Activated CD4-positive, alpha-beta memory T cell treated with anti-CD3 and anti-CD28 coated beads, Interleukin-2, amount 10 ng/mL, durations not matched to agents 7 days and 5 days (primary cell): Measurements from ENCODE around the gene SORD. TPM values are rescaled to one million over a fixed set of nuclear protein-coding genes. Genes with fewer than 3 reads are reported as not detected.

Experiments
- CTCF ChIA-PET: fragments of 350-600 bp; sonication (Branson Sonifier 250); formaldehyde crosslinking; loops from one replicate; lab custom pipeline; 2021; ENCODE audit warnings: antibody characterized with exemption, inconsistent platforms; lab: Charles Lee
- POLR2A ChIA-PET: fragments of 350-600 bp; sonication (Branson Sonifier 250); formaldehyde crosslinking; loops from one replicate; lab custom pipeline; 2021; ENCODE audit warnings: antibody characterized with exemption; lab: Charles Lee
- DNase-seq: peaks from one replicate; pipeline ENCODE4 v3.0.0-alpha.2; 2020
- H3K27ac Mint-ChIP-seq: one replicate; pipeline ENCODE4 v1.8.0; 2021; ENCODE audit warnings: mild to moderate bottlenecking, mixed read lengths
- H3K27me3 Mint-ChIP-seq: one replicate; pipeline ENCODE4 v1.8.0; 2021; ENCODE audit warnings: mixed read lengths
- H3K36me3 Mint-ChIP-seq: one replicate; pipeline ENCODE4 v1.8.0; 2021; ENCODE audit warnings: low read depth, mixed read lengths
- H3K4me1 Mint-ChIP-seq: one replicate; pipeline ENCODE4 v1.8.0; 2021; ENCODE audit warnings: mixed read lengths
- H3K4me3 Mint-ChIP-seq: one replicate; pipeline ENCODE4 v1.8.0; 2021; ENCODE audit warnings: mild to moderate bottlenecking, mixed read lengths
- H3K9me3 Mint-ChIP-seq: one replicate; pipeline ENCODE4 v1.8.0; 2021; ENCODE audit warnings: mixed read lengths
- total RNA-seq, 2 experiments: library from RNA; stranded (reverse); gene quantifications; one replicate each; pipeline ENCODE4 v1.2.3, GENCODE V29; 2021

Gene SORD
- total RNA-seq, 2 experiments from 2014 or later = 5.2 to 5.9 TPM

DNA sequence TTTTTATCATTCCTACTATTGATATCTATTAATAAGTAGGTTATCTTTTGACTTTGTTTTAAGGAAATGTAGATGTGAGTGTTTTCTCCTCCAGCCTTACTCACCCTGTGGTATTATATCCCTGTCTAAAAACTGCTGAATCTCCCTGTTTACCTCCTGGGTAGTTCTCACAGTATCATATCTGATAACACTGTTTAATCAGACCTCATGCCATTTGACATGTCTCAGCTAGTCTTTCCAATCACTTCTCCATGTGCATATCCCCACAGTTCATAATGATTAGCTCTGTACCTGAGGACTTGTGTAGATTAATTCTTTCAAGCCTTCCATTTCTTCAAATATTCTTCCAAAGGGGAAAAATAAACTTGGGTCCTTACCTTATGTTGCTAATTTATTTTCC lies 60.2 kb downstream of the SORD start:
- H3K4me3 Mint-ChIP-seq = no peak overlapping the region
- CTCF ChIA-PET = no interaction called here

GRCh38 chr15:45084163-45084562 lies 61.2 kb downstream of the SORD start:
- no peak overlapping the region for H3K27ac Mint-ChIP-seq
- ChIA-PET CTCF (interaction anchor here (0.5 kb wide), 1 partner anchor 508 kb away, joined by 5 read pairs; no protein-coding TSS in a partner anchor), POLR2A (no interaction called here)
- H3K4me3 Mint-ChIP-seq = no peak overlapping the region
- H3K27me3 Mint-ChIP-seq = peaks cover 29% of the 10 kb centered on the region
- no peaks in the 10 kb centered on the region for H3K4me1 Mint-ChIP-seq
- no peak for DNase-seq
- no peaks in the 10 kb centered on the region for H3K9me3 Mint-ChIP-seq
- H3K36me3 Mint-ChIP-seq = no peaks in the 10 kb centered on the region

More for the DNA sequence above, 60.2 kb downstream of the SORD start:
- Mint-ChIP-seq H3K36me3 (no peaks in the 10 kb centered on the region), H3K4me1 (no peaks in the 10 kb centered on the region), H3K27ac (no peak overlapping the region), H3K9me3 (no peaks in the 10 kb centered on the region), H3K27me3 (peaks cover 25% of the 10 kb centered on the region)
- no peak for DNase-seq
- POLR2A ChIA-PET = no interaction called here

GRCh38 chr15:45087513-45087912 lies 64.5 kb downstream of the SORD start:
- ChIA-PET CTCF (interaction anchor here (1.0 kb wide), 1 partner anchor 31 kb away, joined by 3 read pairs; no protein-coding TSS in a partner anchor), POLR2A (no interaction called here)
- H3K27ac Mint-ChIP-seq = no peak overlapping the region
- no peaks in the 10 kb centered on the region for H3K4me1 Mint-ChIP-seq
- H3K9me3 Mint-ChIP-seq = no peaks in the 10 kb centered on the region
- no peaks in the 10 kb centered on the region for H3K36me3 Mint-ChIP-seq
- H3K27me3 Mint-ChIP-seq = peaks cover 52% of the 10 kb centered on the region
- no peak overlapping the region for H3K4me3 Mint-ChIP-seq
- no peak for DNase-seq

- Mint-ChIP-seq H3K27ac (no peak overlapping the region), H3K4me3 (no peak overlapping the region), H3K36me3 (no peaks in the 10 kb centered on the region), H3K27me3 (peaks cover 51% of the 10 kb centered on the region), H3K9me3 (no peaks in the 10 kb centered on the region), H3K4me1 (no peaks in the 10 kb centered on the region)
- POLR2A ChIA-PET = no interaction called here
- DNase-seq = no peak
- CTCF ChIA-PET = interaction anchor here (0.5 to 1.5 kb wide), 2 partner anchors 11 to 29 kb away, joined by 3 to 6 read pairs; no protein-coding TSS in a partner anchor
Observed at GRCh38 chr15:45088801-45089711, 66.1 kb downstream of the SORD start.

DNA sequence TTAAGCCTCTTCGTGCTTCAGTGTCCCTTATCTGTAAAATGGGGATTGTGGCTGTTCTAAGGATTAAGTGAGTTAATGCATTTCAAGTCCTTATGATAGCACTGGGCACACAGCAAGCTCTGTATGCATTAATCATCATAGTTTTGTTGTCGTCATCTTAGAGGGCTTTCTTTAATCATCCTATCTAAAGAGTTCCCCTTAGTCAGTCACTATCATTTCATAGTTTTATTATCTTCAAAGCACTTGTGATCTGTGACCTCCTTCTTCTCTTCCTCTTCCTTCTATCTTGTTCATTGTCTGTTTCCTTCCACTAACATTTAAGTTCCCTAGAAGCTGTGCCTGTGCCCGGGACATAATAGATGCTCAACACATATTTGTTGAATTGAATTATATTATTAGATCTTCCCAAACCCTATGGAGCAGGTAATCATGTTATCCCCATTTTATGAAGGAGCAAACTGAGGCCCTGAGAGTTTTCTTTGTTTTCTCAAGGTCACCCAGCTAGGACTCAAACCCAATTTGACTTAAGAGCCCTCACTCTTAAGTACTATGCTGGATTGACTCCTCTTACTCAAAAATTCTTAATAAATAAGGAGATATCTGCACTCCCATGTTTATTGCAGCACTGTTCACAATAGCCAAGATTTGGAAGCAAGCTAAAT lies 66.8 kb downstream of the SORD start:
- Mint-ChIP-seq H3K4me1 (no peaks in the 10 kb centered on the region), H3K27ac (no peak overlapping the region), H3K36me3 (no peaks in the 10 kb centered on the region), H3K9me3 (no peaks in the 10 kb centered on the region), H3K27me3 (peaks cover 48% of the 10 kb centered on the region), H3K4me3 (no peak overlapping the region)
- POLR2A ChIA-PET = no interaction called here
- no peak for DNase-seq
- CTCF ChIA-PET = interaction anchor here (1.5 kb wide), 1 partner anchor 28 kb away, joined by 6 read pairs; no protein-coding TSS in a partner anchor

DNA sequence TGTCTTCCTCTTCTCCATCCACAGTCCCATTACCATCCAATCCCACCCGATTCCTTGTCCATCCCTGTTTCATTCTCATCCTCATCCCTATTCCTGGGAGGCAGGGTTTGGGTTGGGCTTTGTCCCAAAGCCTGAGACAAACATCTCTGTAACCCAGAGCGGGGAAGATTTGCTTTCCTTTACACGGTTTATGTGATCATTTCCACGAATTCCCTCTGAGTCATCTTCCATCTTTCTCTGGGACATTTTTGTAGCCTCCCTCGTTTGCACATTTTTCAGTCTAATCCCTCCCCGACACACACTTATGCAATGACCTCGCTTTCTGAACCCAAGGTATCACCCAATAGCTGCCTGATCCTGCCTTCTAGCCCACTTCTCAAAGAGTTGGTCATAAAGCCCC lies 68.2 kb downstream of the SORD start:
- Mint-ChIP-seq H3K36me3 (no peaks in the 10 kb centered on the region), H3K9me3 (no peaks in the 10 kb centered on the region), H3K4me3 (no peak overlapping the region), H3K4me1 (no peaks in the 10 kb centered on the region), H3K27me3 (peaks cover 43% of the 10 kb centered on the region), H3K27ac (no peak overlapping the region)
- CTCF ChIA-PET = no interaction called here
- POLR2A ChIA-PET = no interaction called here
- no peak for DNase-seq

DNA sequence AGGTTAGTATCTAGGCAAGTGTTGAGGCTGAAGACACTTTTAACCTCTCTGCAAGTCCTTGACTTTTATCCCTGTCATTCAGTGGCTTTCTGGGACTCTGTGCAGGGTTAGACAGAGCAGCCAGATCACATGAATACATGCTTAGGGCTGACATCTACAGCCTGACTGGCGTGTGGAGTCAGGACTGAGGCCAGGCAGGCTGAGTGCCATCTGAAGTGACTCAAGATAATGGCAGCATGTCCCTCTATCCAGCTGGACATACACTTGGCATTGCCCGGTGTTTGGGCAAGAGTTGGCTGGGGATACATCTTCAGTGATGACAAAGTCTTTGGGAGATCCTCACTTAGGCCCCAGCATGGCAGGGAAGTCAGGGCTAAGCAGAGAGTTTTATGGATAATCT lies 68.6 kb downstream of the SORD start:
- ChIA-PET CTCF (no interaction called here), POLR2A (no interaction called here)
- DNase-seq = no peak
- no peaks in the 10 kb centered on the region for H3K4me1 Mint-ChIP-seq
- no peak overlapping the region for H3K4me3 Mint-ChIP-seq
- H3K9me3 Mint-ChIP-seq = no peaks in the 10 kb centered on the region
- peaks cover 43% of the 10 kb centered on the region for H3K27me3 Mint-ChIP-seq
- H3K27ac Mint-ChIP-seq = no peak overlapping the region
- no peaks in the 10 kb centered on the region for H3K36me3 Mint-ChIP-seq

GRCh38 chr15:45093013-45093412 lies 70.0 kb downstream of the SORD start:
- Mint-ChIP-seq H3K4me3 (no peak overlapping the region), H3K27me3 (peaks cover 31% of the 10 kb centered on the region), H3K36me3 (no peaks in the 10 kb centered on the region), H3K4me1 (no peaks in the 10 kb centered on the region), H3K27ac (no peak overlapping the region), H3K9me3 (no peaks in the 10 kb centered on the region)
- DNase-seq = no peak
- ChIA-PET CTCF (no interaction called here), POLR2A (no interaction called here)

- ChIA-PET POLR2A (no interaction called here), CTCF (no interaction called here)
- DNase-seq = no peak
- Mint-ChIP-seq H3K36me3 (no peaks in the 10 kb centered on the region), H3K27me3 (peaks cover 28% of the 10 kb centered on the region), H3K4me1 (no peaks in the 10 kb centered on the region), H3K4me3 (no peak overlapping the region), H3K27ac (no peak overlapping the region), H3K9me3 (no peaks in the 10 kb centered on the region)
Observed at GRCh38 chr15:45093622-45094357, 70.8 kb downstream of the SORD start.

DNA sequence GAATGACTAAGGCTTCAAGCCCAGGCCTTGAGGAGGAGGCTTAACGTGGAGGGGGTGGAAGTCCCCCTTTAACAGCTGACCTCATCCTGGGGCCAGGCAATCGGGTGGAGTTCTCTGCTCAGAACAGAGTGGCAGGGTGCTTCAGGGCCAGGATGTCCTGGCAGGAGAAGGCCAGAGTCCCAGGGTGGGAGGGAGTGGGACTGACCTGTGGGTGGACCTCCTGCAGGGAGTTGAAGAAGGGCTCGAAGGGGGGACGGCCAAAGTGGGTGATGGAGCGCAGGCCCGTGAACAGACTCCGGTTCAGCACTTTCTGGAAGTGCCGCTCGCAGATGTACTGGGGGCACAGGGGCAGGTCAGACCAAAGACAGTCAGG lies 71.3 kb downstream of the SORD start:
- no peak overlapping the region for H3K4me3 Mint-ChIP-seq
- ChIA-PET CTCF (no interaction called here), POLR2A (no interaction called here)
- peaks cover 26% of the 10 kb centered on the region for H3K27me3 Mint-ChIP-seq
- no peak overlapping the region for H3K27ac Mint-ChIP-seq
- H3K36me3 Mint-ChIP-seq = no peaks in the 10 kb centered on the region
- H3K9me3 Mint-ChIP-seq = no peaks in the 10 kb centered on the region
- no peak for DNase-seq
- no peaks in the 10 kb centered on the region for H3K4me1 Mint-ChIP-seq

DNA sequence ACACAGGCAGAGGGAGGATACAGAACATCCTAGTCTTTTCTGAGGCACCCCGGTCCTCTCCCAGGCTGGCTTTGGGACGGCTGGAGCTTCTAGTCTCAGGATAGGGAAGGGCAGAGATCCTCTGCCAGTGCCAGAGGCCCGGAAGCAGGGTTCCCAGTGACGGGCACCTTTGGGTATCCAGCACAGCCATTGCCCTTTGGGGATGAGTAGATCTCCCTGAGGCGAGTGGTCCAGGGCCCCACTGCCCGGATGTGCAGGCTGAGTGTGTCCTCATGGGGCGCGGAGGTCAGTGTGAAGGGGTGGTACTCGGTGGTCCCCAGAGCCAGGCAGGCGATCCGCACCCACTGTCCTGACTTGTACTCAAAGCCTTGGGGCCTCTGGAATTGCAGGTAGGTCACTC lies 72.7 kb downstream of the SORD start:
- DNase-seq = no peak
- no peaks in the 10 kb centered on the region for H3K9me3 Mint-ChIP-seq
- no peak overlapping the region for H3K27ac Mint-ChIP-seq
- no peak overlapping the region for H3K4me3 Mint-ChIP-seq
- H3K27me3 Mint-ChIP-seq = peaks cover 19% of the 10 kb centered on the region
- ChIA-PET POLR2A (no interaction called here), CTCF (no interaction called here)
- H3K4me1 Mint-ChIP-seq = no peaks in the 10 kb centered on the region
- H3K36me3 Mint-ChIP-seq = no peaks in the 10 kb centered on the region

- H3K27me3 Mint-ChIP-seq = peaks cover 5% of the 10 kb centered on the region
- no peaks in the 10 kb centered on the region for H3K4me1 Mint-ChIP-seq
- ChIA-PET CTCF (interaction anchor here (0.8 kb wide), 1 partner anchor 21 kb away, joined by 3 read pairs; no protein-coding TSS in a partner anchor), POLR2A (no interaction called here)
- no peak for DNase-seq
- H3K9me3 Mint-ChIP-seq = no peaks in the 10 kb centered on the region
- no peaks in the 10 kb centered on the region for H3K36me3 Mint-ChIP-seq
- H3K4me3 Mint-ChIP-seq = no peak overlapping the region
- no peak overlapping the region for H3K27ac Mint-ChIP-seq
Observed at GRCh38 chr15:45097466-45097865, 74.5 kb downstream of the SORD start.
